Stimulated activated CD4-positive, alpha-beta T cell treated with anti-CD3 and anti-CD28 coated beads, Interleukin-1b, Interleukin-23, amount 100 ng/mL, for 4 hours (primary cell): ENCODE data around the gene OPCML.

Experiments used
- DNase-seq, 2 donors: peaks; one replicate each; pipeline ENCODE4 v3.0.0-alpha.2; 2020; ENCODE audit warnings: low read depth in 2 of 2

Gene OPCML

GRCh38 chr11:133075351-133075750 is 456.9 kb downstream of the OPCML start:
- DNase-seq: no peak

GRCh38 chr11:133072858-133073582 is 459.3 kb downstream of the OPCML start:
- DNase-seq: no peak

- DNase-seq: no peak
Measured at GRCh38 chr11:133072378-133072777, 459.9 kb downstream of the OPCML start.

- DNase-seq: no peak
Measured at GRCh38 chr11:133070791-133071190, 461.5 kb downstream of the OPCML start.

- DNase-seq: no peak
Measured at GRCh38 chr11:133070021-133070713, 462.1 kb downstream of the OPCML start.

GRCh38 chr11:133065847-133066485 is 466.3 kb downstream of the OPCML start:
- no peak for DNase-seq

GRCh38 chr11:133064961-133065360 is 467.3 kb downstream of the OPCML start:
- DNase-seq: no peak

- no peak for DNase-seq
Measured at GRCh38 chr11:133064152-133064877, 468.0 kb downstream of the OPCML start.

- DNase-seq: no peak
Measured at GRCh38 chr11:133058501-133058900, 473.8 kb downstream of the OPCML start.

GRCh38 chr11:133053124-133053776 is 479.1 kb downstream of the OPCML start:
- no peak for DNase-seq

GRCh38 chr11:133052537-133052936 is 479.8 kb downstream of the OPCML start:
- DNase-seq: no peak

- no peak for DNase-seq
Measured at GRCh38 chr11:133049244-133050019, 482.9 kb downstream of the OPCML start.

GRCh38 chr11:133048270-133048669 is 484.0 kb downstream of the OPCML start:
- no peak for DNase-seq

GRCh38 chr11:133047771-133048115 is 484.6 kb downstream of the OPCML start:
- no peak for DNase-seq

- no peak for DNase-seq
Measured at GRCh38 chr11:133047036-133047770, 485.1 kb downstream of the OPCML start.

GRCh38 chr11:133046252-133046651 is 486.0 kb downstream of the OPCML start:
- no peak for DNase-seq

GRCh38 chr11:133041928-133042882 is 490.1 kb downstream of the OPCML start:
- no peak for DNase-seq

- no peak for DNase-seq
Measured at GRCh38 chr11:133041181-133041580, 491.1 kb downstream of the OPCML start.

- DNase-seq: no peak
Measured at GRCh38 chr11:133040289-133040900, 491.9 kb downstream of the OPCML start.
